ENCODE results near the gene CD22.

DNA sequence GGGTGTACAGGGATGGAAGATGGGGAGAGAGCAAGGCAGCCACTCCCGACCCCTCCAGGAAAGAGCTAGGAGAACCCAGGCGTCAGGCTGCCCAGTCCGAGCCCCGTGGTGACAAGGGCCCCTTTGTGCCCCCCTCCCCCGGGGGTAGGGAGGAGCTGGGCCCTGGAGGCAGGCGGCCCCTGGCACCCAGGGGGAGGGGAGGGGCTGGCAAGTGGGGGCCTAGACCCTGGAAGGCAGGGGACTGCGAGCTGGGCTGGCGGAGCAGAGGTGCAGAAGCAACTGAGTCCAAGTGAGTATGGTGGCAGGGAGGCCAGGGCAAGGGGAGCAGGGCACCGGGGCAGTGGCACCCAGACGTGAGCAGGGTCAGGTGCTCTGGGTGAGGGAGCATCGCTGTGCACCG lies 37.1 kb upstream of the CD22 start, which contains the start of gene MAG:
- TF ChIP-seq, protein P1, sequence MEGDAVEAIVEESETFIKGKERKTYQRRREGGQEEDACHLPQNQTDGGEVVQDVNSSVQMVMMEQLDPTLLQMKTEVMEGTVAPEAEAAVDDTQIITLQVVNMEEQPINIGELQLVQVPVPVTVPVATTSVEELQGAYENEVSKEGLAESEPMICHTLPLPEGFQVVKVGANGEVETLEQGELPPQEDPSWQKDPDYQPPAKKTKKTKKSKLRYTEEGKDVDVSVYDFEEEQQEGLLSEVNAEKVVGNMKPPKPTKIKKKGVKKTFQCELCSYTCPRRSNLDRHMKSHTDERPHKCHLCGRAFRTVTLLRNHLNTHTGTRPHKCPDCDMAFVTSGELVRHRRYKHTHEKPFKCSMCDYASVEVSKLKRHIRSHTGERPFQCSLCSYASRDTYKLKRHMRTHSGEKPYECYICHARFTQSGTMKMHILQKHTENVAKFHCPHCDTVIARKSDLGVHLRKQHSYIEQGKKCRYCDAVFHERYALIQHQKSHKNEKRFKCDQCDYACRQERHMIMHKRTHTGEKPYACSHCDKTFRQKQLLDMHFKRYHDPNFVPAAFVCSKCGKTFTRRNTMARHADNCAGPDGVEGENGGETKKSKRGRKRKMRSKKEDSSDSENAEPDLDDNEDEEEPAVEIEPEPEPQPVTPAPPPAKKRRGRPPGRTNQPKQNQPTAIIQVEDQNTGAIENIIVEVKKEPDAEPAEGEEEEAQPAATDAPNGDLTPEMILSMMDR (IDR thresholded peaks at IDR 0.05) = no peak
- TF ChIP-seq EP300 (IDR thresholded peaks at IDR 0.05) = no peak

All from sigmoid colon (tissue), 4 donors.